Melanocyte of skin (primary cell): ENCODE results near the gene PRKCE. TPM values are rescaled to one million over a fixed set of nuclear protein-coding genes. Genes with fewer than 3 reads are reported as not detected.

Experiments
- total RNA-seq, 2 donors: library from RNA; depleted of rRNA; stranded (reverse); fragments of >200 nt; gene quantifications; 2 replicates each; pipeline ENCODE4 v1.2.3, GENCODE V29; 2012

PRKCE gene
- total RNA-seq: 10 to 100 TPM; 22.7 to 31.6 TPM

DNA sequence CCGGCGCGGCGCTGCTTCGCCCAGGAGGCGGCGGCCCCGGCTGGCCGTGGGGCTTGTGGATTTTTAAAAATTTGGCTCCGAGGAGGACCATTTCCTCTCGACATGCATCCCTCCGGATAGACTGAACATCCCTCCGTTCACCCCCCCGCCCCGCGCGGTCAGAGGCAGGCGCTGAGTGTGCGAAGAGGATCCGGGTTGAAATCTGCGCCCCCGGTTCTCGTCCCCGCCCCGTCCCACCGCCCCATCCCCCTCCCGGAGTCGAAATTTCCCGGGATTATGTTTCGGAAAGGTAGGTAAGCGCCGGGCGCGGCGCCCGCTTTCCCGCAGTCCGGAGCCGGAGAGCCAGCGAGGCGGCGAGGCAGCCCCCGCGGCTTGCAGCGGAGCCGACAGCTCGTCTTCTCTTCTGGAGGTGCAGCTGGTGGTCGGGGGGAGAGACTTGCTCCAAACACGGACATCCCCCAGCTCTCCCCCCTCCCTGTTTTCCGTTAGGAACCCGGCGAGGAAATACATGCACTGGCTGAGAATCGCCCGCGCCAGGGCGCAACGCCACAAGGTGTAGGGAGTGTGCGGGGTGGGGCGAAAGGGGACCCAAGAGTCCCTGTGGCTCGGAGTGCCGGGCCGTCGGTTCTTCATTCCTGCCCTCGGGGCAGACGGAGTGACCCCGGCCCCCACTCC lies at the start of gene PRKCE:
TSS of gene PRKCE (plus strand) at position 261 of the 675 bp plus-strand sequence.

DNA sequence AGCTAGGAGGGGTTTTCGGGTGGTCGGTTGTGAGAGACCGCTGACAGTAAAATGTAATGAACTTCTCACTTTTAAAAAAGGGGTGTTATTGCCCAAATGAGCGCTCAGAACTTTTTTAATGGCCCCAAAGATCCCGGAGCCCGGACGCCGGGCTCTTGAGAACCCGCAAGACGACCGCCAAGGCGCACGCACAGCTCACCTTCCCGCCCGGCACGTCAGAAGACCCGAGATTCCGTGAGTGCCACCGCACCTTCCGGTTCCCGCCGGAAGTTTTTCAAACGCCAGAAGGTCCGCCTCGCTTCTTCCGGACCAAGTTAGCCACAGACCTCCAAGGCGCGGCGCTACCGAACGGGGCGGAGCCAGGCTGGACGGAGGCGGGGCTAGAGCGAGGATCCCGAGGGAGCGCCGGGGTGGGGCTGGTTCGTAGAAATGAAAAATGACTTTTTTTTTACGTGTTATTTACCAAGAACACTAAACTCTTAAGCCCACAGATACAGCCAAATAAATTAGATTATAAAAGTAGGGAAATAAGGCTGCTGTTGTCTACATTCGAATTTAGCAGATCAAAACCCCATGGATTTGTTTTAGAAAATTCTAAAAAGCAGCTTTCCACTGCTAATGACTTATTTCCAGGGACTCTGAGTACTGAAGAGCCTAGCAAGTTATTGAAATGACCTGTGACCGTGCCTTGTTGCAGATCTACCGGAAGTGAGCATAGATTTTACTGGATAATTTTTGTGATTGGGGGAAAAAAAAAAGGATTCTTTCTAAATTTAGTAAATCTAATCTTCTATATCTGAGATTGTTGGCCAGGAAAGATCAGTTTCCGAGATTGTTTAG lies 40.2 kb upstream of the PRKCE start, which contains the start of gene SRBD1:
TSS of gene SRBD1 (minus strand) at position 248 of the 840 bp plus-strand sequence. CDS start 5,826 bp downstream, outside the sequence.

Other genes with a start within 250 kb of the PRKCE start
- gene SRBD1, start 40.4 kb upstream of the PRKCE start, total RNA-seq: 10 to 100 TPM; 15.1 to 19.3 TPM